ELF-1 (cell line): Measurements from ENCODE around the gene INTS4.
"Not testable (repeated sequence)": the region's sequence is repeated elsewhere in the genome, so short reads cannot be mapped to it uniquely, and the experiment has no call there.

ENCODE experiments used
- DNase-seq: peaks from one replicate; pipeline ENCODE4 v3.0.0-alpha.2; 2016; ENCODE audit warnings: low read depth, low spot score

Gene INTS4

DNA sequence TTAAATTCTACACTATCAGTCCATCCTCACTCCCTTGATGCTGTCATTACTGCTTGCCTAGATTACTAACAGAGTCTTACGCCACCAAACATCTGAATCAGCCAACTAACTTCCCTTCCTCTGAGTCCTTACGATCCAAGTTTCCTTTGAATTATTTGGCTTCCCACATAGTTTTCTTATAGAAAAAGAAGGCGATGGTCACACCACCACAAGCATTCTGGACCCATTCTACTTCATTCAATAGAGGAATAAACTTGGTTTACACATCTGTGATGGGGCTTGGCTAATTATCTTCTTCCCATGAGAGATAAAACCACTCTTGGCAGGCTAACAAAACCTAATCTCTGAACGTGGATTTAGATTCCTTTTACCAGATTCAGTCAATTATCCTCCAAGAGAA is 35.0 kb downstream of the INTS4 start:
- DNase-seq = no peak

DNA sequence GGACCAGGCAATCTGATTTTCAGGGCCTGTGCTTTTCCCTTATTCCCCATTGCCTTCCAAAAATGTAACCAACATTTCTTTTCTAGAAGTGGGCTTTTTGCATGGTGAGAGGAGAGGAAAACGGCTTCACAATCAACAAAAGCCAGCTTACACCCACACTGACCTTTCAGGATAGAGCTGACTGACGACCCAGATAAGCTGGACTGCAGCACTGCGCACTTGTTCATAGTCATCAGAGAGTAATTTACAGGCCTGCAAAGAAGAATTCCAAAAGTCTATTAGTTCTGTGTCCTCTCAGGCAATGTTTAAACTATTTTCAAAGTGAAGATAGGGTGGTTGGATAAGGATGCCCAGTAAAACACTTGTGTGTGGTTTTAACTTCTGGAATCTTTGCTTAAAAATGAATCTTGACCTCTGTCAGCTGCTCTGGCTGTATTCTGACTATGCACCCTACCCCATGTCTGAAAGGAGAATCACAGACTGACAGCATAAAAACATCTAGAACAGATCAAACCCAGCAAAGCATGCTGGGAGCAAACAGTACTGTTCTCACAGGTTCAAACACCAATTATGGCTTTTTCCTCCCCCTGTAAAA is 35.8 kb downstream of the INTS4 start:
- DNase-seq = not testable (repeated sequence)

DNA sequence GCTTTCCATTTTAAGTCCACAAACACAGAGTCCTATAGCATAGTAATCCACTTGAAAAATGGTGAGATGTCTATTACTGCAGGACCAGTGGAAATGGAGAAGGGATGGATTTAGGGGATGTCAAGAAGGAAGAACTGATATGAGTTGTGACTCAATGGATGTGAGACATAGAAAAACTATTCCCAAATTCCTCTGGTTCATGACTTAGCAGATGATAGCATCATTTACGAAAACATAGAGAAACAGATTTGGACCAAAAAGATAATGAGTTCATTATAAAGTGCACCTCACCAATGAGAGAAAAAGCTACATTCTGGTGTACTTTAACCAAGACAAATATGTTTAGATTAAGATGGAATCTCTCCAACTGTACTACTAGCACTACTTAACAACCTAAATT is 51.2 kb downstream of the INTS4 start:
- DNase-seq = not testable (repeated sequence)

DNA sequence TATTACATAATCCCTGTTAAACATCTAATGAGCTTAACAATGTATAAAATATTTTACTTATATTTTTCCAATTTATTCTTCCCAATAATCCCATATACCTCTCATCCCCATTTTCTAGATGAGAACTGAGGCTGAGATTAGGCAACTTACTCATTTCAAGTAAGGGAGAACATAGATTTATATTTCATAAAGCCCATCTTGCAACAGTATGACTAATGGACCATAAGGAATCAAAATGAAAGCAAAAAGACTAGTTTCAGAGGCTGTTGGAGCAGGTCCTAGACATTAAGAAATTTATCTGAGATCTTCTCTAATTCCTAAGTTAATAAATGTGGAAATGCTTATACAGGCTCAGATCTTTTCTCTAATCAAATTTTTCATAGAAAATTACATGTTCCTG is 52.0 kb downstream of the INTS4 start:
- not testable (repeated sequence) for DNase-seq

DNA sequence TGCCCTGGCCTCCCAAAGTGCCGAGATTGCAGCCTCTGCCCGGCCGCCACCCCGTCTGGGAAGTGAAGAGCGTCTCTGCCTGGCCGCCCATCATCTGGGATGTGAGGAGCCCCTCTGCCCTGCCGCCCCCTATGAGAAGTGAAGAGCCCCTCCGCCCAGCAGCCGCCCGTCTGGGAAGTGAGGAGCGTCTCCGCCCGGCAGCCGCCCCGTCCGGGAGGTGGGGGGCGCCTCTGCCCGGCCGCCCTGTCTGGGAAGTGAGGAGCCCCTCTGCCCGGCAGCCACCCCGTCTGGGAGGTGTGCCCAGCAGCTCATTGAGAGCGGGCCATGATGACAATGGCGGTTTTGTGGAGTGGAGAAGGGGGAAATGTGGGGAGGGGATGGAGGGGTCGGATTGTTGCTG is 60.9 kb downstream of the INTS4 start:
- not testable (repeated sequence) for DNase-seq

DNA sequence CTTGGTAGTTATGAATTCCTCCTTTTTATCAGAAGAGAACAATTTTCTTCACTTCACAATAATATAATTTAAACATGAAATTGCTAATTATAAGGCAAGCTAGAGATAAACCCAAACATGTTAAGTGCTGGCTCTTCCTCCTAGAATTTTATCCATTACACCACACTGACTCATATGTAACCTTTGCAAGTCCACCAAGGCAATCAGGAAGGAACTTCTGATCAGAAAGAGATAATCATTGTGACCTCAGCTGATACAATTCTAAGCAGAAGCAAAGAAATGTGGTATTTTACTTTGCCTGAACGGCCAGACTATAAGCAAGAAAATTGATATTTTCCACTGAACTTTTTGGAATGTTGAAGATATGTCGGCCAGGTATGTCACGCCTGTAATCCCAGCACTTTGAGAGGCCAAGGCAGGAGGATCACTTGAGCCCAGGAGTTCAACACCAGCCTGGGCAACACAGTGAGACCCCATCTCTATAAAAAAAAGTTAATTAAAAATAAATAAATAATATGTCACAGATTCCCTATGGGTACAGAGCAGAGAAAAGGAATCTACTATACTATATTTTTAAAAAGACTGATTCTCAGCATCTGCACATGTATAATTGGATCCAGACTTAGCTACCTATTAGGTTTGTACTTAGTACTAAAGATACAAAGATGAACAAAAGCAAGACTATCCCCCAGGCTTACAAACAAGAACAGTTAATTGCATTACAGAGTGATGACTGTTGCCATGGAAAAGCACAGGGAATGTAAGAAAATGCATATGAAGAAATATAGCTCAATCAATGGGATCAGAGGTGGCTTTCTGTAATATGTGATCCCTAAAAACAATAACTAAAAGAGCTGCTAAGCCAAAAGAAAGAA is 63.9 kb downstream of the INTS4 start:
- not testable (repeated sequence) for DNase-seq

DNA sequence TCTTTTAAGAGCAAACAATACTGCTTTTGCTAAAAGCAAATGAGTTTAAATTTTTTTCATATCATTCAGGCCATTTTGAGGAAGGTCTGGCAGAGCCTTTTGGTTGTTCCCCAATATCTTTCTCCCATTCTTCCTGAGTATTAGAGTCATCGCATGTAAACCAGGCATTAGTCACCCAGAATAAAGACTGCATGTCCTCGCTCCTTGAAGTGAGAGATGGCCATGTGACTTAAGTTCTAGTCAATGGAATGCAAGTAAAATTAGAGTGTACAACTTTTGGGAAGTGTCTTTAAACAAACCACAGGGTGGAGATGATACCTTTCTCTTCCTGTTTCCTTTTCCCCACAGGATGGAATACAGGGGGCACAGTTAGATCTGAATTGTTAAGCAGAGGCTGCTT is 76.8 kb downstream of the INTS4 start:
- DNase-seq = not testable (repeated sequence)

DNA sequence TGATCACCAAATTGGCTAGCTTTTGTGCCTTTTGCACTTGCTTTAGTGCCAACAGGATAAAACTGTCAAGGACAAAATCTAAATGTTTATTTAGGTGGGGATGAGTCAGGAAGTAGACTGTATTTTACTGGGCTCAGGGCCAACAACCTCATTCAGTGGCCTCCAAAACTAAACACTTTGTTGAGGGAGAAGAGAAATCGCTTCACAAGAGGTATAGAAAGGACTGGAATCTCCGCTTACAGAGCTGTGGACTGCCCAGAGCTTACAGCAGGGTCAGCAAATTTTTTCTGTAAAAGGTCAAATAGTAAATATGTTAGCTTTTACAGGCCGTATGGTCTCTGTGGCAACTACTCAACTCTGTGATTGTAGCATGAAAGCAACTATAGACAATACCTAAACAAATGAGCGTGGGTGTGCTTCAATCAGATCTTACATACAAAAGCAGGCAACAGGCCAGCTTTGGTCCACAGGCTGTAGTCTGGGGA is 80.1 kb downstream of the INTS4 start:
- not testable (repeated sequence) for DNase-seq

DNA sequence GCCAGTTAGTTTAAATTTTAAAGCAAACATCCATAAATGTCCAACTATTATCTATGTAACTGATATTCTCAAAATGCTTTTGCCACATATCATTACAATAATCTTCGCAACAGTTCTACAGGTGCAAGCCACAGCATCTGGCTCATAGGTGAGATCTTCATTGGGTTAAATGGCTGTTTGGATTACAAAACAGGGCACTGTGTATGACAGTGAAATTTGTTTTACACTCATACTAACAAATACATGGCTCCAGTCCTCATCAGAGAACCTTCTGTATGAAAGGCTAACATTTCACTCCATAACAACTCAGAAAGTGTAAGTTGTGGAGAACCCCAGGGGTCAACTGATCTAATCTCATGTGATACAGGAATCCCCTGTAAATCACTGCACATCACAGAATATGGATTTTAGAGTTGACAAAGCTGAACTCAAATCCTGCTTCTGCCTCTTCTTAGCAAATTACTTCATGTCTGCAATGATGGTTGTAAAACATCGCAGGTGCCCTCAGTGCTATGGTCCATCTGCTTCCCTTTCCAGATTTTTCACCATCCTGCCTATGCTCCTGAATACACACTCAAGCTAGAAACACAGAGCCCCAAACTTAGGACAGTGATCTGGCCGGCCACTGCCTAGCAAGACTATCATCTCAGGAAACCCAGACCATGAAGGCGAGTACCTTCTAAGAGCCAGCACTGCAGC is 80.7 kb downstream of the INTS4 start:
- DNase-seq = not testable (repeated sequence)

DNA sequence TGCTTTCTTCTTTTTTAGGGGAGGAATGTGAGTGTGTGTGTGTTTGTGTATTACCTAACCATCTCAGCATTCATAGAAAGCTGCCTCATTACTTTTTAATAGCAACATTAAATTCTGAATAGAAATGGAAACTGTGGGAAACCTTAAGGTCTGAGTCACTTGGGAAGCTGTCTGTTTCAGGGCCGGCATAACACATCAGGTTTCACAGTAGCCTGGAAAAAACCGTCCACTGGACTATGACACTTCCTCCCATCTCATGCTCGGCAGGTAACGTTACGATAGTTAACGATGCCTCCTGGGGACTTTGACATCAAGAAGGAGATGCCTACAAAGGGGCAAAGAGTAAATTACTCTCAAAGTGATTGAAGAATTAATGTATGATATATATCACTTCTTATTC is 83.6 kb downstream of the INTS4 start:
- DNase-seq = not testable (repeated sequence)

DNA sequence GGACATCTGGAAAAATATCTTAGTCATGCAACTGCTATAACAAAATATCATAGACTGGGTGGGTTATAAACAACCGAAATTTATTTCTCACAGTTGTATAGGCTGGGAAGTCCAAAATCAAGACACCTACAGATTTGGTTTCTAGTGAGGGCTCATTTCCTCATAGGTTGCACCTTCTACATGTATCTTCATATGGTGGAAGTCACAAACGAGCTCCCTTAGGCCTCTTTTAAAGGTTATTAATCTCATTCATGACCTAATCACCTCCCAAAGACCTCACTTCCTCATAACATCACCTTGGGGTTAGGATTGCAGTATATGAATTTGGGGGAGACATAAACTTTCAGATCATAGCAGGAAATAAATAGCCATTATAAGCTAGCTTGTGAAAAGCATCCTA is 85.2 kb downstream of the INTS4 start:
- DNase-seq = no peak

DNA sequence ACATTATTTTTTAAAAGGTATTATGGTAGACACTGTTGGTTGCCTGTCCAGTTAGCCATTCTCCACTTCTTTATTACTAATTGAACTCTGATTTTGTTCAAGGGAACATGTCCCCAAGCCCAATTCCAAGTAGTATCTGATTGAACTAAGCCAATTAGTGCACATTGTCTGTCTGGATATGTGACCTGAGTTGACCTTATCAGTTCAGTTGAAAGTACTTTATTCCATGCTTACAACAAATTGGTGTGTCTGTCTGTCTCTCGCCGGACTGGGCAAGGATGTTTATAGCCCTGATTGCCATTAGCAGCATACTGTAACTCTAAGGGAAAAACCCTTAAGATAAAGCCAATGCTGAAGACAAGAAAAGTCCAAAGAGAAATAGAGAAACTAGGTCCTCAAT is 85.6 kb downstream of the INTS4 start:
- no peak for DNase-seq

DNA sequence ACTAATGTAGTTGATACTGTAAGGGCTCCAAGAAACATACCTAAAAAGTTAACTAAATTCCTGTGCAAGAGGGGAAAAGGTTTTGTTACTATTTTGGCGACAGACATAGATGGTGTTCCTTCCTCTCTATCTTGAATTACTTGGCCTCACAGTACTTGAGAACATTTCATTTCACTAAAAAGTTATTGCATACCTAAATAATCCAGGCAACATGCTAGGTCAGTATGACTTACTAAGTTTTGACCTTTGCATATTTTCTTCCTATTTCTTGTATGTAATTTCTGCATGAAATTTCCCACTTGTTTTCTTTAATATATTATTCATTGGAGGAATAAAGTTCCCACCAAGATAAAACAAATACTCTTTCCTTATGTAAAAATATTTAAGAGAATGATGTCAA is 99.5 kb downstream of the INTS4 start:
- DNase-seq = not testable (repeated sequence)

DNA sequence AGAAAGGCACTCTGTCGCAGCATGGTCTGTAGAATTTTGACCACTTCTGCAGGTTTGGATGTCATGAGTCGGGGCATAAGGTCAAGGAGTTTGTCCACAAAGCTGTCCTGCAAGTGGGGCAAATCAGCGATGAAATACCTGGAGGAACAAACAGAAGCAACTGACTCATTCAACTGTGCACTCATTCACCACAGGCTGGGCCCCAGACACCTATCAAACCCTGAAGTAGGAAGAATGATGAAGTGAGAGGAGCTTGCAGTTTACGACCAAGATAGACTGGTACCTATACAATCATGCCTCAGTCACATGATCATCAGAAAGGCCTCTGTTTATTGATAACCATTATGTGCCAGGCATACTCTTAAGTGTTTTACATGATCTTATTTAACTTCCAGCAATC is 102.8 kb downstream of the INTS4 start:
- not testable (repeated sequence) for DNase-seq

DNA sequence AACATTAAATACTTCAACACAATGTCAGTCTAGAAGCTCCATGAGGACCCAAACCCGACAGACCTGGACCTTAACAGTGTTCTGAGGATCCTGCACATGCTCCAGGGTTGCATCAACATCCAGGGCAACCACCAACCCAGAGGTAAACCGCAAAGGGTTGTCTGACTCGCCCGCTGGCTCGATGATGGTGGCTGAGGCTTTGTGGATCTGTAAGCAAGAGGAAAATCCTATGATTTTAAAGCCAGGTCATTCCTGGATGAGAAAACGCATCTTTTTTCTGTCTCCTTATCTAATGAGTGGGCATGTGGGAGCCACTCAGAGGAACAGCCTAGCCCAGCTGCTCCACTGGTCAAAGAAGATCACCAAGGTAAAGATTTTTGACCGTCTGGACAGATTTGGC is 103.2 kb downstream of the INTS4 start:
- DNase-seq = not testable (repeated sequence)

DNA sequence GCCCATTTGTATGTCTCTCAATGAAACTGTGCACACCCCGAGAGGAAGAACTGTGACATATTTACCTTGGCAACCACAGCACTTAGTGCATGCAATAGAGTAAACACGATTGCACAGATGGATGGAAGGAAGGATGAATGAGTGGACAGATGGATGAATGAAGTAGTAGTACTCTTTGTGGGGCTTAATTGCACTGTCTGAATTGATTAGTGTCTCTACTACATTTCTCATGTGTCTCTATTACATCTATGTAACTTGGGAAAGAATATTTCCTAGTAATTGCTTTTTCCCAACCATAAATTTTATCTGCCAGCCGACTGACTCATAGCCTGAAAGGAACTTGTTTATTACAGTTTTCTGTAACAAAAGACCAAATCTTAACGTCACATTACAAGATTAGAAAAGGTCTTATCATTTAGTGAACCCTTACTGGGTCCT is 103.8 kb downstream of the INTS4 start:
- DNase-seq = not testable (repeated sequence)

DNA sequence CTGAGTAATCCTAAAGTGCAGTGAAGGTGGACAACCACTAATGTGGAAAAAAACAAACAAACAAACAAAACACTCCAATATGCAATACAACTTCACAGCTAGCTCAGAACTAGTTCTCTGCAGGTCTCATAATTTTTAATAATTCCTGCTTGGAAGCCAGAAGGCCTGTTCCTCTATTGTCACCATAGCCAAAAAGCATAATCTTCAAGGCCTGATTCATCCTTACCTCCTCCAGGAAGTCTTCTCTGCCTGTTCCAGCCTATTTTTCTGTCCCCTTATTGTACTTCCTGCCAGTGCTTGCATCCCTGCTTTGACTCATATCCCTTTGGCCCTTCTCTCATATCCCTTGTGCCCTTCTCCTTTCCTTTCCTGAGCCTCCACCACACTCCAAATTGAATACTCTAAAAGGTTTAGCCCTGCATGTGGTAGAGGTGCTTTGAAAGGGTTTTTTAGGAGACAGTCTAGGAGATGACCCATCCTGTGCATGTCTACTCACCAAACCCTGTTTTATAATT is 104.3 kb downstream of the INTS4 start:
- not testable (repeated sequence) for DNase-seq

DNA sequence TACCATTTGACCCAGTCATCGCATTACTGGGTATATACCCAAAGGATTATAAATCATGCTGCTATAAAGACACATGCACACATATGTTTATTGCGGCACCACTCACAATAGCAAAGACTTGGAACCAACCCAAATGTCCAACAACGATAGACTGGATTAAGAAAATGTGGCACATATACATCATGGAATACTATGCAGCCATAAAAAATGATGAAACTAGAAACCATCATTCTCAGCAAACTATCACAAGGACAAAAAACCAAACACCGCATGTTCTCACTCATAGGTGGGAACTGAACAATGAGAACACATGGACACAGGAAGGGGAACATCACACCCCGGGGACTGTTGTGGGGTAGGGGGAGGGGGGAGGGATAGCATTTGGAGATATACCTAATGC is 105.4 kb downstream of the INTS4 start:
- not testable (repeated sequence) for DNase-seq

DNA sequence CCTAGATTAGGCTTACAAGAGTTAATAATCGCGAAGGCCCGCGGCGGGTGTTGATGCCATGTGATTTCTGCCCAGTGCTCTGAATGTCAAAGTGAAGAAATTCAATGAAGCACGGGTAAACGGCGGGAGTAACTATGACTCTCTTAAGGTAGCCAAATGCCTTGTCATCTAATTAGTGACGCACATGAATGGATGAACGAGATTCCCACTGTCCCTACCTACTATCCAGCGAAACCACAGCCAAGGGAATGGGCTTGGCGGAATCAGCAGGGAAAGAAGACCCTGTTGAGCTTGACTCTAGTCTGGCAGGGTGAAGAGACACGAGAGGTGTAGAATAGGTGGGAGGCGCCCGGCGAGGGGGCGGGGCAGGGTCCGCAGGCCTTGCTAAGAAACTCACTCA is 108.1 kb downstream of the INTS4 start:
- DNase-seq = no peak

DNA sequence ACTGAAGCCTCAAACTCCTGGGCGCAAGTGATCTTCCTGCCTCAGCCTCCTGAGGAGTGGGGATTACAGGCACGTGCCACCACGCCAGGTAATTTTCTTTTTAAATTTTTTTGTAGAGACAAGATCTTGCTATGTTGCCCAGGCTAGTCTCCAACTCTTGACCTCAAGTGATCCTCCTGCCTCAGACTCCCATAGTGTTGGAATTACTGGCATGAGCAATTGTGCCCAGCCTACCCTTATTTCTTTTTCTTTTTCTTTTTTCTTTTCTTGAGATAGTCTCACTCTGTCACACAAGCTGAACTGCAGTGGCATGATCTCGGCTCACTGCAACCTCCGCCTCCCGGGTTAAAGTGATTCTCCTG is 109.7 kb downstream of the INTS4 start:
- DNase-seq = no peak

DNA sequence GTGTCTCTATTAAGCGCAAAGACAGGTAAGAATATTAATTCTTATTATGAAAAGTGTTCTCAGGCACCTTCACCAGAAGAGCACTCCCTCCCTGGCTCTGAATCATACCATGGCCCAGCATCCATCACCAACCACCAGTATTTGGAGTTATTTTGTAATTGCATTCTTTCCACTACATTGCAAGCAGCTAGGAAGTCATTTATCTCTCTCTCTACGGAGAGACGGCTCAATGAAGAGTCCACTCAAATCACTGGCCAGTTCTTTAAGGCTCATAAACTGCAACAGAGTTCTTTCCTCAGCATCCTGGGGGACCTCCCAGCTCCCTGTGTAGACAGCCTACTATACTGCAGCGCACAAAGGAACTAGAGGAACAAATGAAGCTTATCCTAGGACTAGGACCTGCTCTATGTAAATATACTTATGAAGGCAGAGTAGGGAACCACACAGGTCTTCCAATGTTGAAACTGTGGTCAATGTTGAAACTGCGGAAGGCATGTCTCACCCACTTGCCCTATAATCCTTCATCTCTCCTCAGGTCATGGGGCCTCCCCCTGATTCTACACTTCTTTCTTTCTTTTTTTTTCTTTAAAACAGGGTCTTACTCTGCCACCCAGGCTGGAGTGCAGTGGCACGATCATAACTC is 110.2 kb downstream of the INTS4 start:
- no peak for DNase-seq

DNA sequence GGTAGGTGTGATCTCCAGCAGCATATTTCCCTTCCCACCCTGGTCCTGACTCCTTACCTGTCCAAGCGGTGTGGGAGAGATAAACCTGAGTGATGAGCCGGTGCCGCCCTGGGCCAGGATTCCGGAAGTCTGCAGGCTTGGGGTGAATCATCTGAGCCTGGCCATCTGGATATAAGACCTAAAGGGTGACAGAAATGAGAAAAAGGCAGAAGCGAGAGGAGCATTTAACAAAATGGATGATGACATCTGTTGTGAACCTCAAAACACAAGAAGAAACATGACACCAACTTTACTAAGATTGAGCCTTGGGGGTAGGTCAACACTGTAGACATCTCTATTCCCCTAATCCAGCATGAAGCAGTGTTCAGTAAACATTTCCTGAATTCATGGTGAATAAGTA is 110.7 kb downstream of the INTS4 start:
- DNase-seq = no peak
